Stimulated activated CD8-positive, alpha-beta memory T cell treated with anti-CD3 and anti-CD28 coated beads, Interleukin-15, amount 100 ng/mL, for 1 hour (primary cell): ENCODE results near the gene LY9.

Experiments used
- DNase-seq: peaks from one replicate; pipeline ENCODE4 v3.0.0-alpha.2; 2020; ENCODE audit warnings: low read depth

The LY9 gene

GRCh38 chr1:160795951-160796383 lies at the start of gene LY9:
Gene LY9, plus strand, starts transcription at chr1:160796174. Its CDS starts 14 bp downstream, at chr1:160796188.
- DNase-seq = peak; percentile 52

GRCh38 chr1:160746836-160747500 lies 49.0 kb upstream of the LY9 start:
- no peak for DNase-seq

- no peak for DNase-seq
These were observed 48.3 kb upstream of the LY9 start for GRCh38 chr1:160747717-160748116.

DNA sequence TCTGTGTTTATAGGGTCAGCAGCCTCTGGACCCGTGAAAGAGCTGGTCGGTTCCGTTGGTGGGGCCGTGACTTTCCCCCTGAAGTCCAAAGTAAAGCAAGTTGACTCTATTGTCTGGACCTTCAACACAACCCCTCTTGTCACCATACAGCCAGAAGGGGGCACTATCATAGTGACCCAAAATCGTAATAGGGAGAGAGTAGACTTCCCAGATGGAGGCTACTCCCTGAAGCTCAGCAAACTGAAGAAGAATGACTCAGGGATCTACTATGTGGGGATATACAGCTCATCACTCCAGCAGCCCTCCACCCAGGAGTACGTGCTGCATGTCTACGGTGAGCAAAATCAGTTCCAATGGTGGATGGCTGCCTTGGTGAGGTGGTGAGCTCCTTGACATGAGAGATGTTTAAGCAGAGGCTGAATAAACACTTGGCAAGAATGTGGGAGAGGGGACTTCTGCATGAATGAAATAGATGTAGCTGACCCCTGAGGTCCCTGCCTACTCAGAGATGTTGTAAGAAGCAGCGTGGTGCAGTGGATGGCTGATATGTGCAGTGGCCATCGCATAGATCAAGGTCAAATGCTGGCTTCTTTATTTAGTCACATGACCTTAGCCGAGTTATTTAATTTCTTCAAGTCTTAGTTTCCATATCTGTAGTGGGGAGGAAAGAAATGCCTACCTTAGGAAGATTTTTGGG lies 47.6 kb upstream of the LY9 start:
- no peak for DNase-seq

DNA sequence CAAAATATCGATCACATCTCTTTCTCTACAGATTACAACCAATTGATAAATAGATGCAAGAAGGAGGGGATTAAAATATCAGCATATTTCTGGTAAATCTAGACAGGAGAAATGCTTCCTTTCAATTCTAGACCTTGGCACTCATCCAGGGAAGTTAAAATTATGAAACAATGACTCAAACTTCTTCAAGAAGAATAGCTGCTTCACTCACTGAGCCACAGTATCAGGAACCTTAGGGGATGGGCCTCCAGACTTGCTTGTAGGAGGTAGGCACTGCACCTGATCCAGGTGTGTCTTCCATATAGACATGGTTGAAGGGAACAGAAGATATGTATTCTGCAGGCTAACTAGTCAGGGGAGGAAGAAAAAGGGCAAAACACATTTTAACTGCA lies 47.1 kb upstream of the LY9 start:
- no peak for DNase-seq

GRCh38 chr1:160750608-160751007 lies 45.4 kb upstream of the LY9 start:
- no peak for DNase-seq

GRCh38 chr1:160752406-160752805 lies 43.6 kb upstream of the LY9 start:
- no peak for DNase-seq

GRCh38 chr1:160752924-160753323 lies 43.0 kb upstream of the LY9 start:
- DNase-seq = no peak

DNA sequence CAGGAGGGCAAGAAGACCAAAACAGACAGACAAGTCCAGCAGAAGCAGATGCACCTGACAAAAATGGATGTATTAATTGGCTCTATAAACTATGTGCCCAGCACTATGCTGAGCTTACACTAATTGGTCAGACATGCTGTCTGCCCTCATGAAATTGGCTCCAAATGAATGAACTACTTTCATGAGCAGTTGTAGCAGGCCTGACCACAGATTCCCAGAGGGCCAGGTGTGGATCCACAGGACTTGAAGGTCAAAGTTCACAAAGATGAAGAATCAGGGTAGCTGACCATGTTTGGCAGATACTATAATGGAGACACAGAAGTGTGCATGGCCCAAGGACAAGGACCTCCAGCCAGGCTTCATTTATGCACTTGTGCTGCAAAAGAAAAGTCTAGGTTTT lies 42.4 kb upstream of the LY9 start:
- no peak for DNase-seq

DNA sequence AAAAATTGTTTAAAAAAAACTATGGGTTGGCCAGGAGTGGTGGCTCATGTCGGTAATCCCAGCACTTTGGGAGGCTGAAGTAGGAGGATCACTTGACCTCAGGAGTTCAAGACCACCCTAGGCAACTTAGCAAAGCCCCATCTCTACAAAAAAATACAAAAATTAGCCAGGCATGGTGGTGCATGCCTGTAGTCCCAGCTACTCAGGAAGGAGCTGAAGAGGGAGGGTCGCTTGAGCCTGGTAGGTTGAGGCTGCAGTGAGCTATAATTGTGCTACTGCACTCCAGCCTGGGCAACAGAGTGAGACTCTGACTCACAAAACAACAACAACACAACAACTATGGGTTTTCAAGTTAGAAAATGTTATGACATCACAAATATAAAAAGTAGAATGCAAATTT lies 40.5 kb upstream of the LY9 start:
- no peak for DNase-seq

DNA sequence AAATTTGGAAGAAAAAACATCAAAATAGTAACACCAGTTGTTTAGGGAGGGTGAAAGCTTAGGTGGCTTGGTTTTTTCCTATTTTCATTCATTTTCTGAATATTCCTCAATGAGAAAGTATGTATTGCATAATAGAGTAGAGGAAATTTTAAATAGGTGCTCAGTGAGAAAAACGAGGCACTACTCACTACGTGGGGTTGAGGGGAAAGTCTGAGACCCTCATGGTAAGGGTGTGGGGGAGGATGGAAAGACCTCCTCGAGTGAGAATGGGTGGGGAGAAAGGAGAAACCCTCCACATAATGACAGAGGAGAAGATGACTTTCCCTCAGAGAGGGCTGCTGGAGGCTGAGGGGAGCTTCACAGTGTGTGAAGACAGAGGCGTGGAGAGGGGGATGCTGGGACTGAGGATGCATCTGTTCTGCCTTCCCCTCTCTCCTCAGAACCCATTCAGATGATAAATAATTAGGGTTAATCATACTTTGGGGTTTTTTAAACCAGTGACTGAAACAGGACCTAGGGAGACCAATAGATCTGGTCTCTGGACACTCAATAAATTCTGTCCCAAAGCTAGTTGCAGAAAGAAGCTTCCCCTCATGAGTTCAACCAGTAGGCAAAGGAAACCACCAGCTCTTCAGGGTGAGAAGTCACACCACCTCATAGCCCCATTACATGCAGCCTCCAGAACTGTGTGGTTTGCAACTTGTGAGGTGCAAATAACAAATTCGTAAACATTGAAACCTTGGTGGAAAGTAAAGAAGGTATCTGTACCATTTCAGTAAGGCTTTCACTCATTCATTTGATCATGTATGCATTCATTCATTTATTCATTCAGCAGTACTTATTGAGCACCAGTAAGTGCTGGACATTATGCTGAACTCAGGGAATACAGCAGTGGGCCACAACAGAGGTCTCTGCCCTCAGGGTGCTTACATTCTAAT lies 39.8 kb upstream of the LY9 start:
- no peak for DNase-seq

- no peak for DNase-seq
These were observed 39.1 kb upstream of the LY9 start for GRCh38 chr1:160756849-160757201.

GRCh38 chr1:160758521-160758920 lies 37.5 kb upstream of the LY9 start:
- DNase-seq = no peak

- DNase-seq = no peak
These were observed 36.2 kb upstream of the LY9 start for GRCh38 chr1:160759740-160760139.

GRCh38 chr1:160761046-160761445 lies 34.9 kb upstream of the LY9 start:
- DNase-seq = no peak

GRCh38 chr1:160761886-160762285 lies 34.1 kb upstream of the LY9 start:
- no peak for DNase-seq

DNA sequence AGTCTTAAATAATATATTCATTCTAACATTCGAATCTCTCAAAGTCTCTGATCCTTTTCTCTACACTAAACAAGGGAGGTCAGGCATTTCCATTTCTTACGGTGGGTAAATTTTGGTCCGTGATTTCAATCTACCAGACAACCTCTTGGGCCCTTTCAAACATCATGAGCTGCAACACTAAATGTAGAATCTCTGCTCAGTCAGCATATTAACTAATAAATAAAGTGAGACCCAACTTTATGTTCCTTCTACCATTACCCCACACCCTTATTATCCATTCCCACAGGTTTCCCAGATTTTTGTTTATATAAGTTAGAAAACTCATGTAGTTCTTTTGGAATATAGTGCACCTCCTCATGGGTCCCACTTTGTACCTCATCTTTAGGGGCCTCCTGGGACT lies 32.0 kb upstream of the LY9 start:
- no peak for DNase-seq

- DNase-seq = no peak
These were observed 28.3 kb upstream of the LY9 start for GRCh38 chr1:160767395-160768294.

- peak; percentile 74 for DNase-seq
These were observed 27.7 kb upstream of the LY9 start for GRCh38 chr1:160768295-160768657.

GRCh38 chr1:160772331-160772730 lies 23.6 kb upstream of the LY9 start:
- DNase-seq = no peak

DNA sequence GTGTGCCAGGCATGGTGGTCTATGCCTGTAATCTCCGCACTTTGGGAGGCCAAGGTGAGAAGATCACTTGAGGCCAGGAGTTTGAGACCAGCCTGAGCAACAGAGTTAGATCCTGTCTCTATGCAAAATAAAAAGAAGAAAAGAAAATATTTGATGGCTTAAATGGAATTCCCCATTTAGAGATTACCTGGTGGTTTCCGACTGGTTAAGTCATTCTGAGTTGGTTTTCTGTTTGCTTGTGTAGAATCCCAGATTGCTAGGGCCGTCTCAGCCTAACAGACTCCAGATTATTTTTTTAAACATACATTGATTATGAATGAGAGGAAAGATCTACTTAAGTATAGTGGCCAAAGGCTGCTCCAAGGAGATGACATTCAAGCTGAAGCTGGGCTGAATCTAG lies 22.9 kb upstream of the LY9 start:
- no peak for DNase-seq
